GM19193 (cell line): ENCODE results near the gene GLCCI1.

Experiments used
- POLR2A ChIP-seq: IDR thresholded peaks from 4 replicates; pipeline ENCODE4 v1.6.1; 2011; ENCODE audit not compliant: insufficient read depth, insufficient read length; ENCODE audit errors: extremely low read depth

Gene GLCCI1

DNA sequence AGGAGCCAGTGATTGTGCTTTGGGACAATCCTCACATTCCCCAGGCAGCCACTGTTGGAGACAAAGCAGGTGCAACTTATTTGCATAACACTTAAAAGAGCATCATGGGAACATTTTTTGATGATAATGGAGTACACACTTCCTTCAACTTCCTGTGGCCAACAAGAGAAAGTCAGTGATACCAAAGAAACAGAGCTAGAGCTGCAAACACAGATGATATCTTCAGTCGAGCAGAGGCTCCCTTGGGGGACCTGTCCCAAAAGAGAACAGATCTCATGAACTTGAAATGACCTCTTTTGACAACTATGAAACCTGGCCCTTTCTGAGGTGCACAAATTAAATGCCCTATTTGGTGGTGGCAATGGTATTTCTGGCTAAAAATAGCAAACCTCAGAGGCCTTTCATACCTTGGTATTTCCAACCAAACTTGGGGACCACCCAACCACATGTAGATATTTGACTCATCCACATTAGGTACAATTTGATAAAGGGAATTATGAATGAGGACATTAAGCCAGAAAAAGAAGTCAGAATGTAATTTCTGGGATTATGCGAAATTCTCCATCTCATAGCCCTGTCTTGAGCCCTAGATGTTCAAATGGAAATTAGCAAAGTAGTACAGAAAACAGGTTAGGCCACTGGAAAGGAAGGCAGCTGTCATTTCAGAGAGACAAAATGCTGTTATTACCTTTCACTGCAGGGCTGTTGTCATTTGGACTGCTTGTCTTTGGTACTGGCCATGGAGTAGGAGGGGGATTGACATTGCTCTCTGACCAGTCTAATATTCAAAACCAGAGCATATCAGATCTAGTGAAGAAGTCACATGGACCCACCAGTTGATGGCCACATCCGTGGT lies 147.2 kb downstream of the GLCCI1 start:
- no peak for TF ChIP-seq POLR2A

DNA sequence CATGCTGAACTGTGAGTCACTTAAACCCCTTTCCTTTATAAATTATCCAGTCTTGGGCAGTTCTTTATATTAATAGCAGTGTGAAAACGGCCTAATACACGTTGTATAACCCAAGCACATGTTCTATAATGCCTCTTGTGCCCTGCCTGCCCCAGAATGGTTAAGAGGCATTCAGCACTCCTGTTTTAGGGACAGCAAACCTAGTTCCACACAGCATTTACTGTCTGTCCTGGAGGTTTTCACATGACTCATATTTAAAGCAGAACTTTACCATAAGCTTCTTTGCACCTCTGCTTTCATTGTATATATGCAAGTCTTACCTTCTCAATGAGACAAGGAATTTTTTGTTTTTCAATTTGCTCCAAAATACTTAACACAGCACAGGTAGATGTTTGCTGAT lies 148.6 kb downstream of the GLCCI1 start:
- no peak for TF ChIP-seq POLR2A

DNA sequence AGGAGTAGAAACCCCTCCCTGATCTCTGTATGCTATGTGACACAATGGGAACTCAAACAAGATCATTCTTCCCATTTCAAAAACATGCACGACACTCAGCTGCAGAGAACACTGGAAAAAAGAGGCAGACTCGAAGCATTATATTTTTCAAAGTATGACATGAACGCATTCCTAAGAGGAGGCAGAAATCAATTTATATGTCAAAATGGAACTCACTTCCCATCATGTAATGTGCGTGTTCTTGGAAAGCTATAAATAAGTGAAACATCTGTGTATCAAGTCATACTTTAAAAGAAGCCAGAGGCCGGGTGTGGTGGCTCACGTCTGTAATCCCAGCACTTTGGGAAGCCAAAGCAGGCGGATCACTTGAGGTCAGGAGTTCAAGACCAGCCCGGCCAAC lies 150.7 kb downstream of the GLCCI1 start:
- no peak for TF ChIP-seq POLR2A

DNA sequence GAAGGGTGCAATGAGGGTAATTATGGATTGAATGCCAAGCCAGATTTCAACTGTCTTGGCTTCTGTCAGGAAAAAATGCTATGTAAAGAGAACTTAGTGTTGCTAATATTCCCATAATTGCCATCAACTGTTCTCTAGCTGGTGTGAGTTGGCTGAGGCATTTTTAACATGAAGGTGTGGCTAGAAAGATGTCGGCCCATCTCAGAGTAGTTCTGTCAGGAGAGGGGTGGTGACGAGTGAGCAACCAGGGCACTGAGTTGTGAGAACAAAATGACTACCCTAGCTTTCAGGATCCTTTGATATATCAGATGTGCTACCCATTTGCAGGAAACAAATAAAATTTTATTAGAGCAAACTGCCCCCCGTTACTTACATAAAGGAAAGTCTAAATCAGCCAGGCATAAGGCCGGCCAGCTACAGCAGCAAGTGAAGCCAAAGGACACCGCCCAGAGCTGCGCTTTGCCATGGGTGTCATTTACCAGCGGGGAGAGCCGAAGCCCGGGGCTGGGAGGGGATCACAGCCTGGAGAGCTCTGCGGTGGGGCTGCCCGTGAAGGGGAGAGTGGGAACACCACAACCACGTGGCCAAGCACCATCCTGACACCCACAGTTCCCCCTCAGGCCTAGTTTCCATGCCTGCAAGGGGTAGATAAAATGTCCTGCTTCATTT lies 151.9 kb downstream of the GLCCI1 start:
- TF ChIP-seq POLR2A: no peak

DNA sequence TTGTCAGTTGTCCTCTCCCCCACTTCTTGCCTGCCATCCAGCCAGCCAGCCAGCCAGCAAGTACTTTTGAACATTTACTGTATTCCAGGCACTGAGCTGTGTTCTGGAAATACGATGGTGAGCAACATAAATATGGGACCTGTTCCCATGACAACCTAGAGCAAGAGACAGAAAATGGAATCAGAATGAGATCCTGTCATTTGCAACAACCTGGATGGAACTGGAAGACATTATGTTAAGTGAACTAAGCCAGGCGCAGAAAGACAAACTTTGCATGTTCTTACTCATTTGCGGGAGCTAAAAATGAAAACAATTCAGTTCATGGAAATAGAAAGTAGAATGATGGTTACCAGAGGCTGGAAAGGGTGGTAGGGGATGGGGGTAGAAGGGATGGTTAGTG lies 152.6 kb downstream of the GLCCI1 start:
- no peak for TF ChIP-seq POLR2A

DNA sequence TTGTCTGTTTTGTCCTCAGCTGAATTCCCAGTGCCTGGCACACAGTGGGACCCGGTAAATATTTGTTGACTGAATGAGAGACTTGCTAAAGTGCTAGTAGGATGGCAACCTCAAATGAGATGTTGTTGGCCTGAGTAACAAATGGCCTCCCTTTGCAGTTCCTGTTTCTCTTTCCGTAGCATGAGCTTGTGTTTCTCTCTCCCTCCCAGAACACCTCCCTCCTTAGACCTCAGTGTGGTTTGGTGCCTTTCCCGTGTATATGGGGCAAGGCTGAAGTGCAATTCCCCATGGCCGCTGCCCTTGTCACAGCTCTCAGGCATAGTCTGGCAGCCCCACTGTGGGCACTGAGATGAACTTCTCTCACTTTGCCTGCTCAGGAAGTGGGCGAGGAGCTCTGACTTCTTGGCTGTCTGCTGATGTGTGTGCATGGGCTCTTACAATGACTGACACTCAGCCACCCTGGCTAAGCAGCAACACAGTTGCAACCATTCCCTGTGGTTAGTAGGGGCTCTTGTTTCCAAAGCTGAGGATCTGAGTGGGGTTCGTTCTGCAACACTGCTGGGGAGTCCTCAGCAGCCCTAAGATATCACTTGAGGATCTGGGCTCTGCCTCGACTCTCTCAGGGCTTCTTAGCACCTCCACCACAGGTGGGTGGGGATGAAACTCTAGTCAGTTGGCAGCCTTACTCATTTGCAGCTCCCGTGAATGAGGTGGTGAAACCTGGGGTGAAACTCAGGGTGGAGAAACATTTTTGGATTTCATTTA lies 157.3 kb downstream of the GLCCI1 start:
- TF ChIP-seq POLR2A: peak; percentile 57

DNA sequence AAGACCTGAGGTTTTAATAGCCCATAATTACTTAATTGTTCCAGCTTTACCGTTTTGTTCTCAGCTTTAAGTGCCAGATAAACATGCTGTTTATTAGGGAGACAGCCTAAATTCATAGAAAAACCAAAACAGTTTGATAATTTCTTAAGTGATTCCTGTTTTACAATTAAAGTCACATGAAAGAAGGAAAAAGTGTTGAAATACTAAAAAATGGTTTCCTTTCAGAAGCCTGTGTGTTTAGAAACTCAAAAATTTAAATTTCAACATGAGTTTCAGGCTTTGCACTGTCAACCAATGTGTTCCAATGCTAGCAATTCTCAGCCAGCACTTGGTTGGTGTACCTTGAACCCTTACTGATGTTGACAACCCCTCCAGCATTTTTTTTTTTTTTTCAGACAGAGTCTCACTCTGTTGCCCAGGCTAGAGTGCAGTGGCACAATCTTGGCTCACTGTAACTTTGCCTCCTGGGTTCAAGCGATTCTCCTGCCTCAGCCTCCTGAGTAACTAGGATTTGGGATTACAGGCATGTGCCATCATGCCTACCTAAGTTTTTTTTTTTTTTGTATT lies 158.1 kb downstream of the GLCCI1 start:
- no peak for TF ChIP-seq POLR2A

DNA sequence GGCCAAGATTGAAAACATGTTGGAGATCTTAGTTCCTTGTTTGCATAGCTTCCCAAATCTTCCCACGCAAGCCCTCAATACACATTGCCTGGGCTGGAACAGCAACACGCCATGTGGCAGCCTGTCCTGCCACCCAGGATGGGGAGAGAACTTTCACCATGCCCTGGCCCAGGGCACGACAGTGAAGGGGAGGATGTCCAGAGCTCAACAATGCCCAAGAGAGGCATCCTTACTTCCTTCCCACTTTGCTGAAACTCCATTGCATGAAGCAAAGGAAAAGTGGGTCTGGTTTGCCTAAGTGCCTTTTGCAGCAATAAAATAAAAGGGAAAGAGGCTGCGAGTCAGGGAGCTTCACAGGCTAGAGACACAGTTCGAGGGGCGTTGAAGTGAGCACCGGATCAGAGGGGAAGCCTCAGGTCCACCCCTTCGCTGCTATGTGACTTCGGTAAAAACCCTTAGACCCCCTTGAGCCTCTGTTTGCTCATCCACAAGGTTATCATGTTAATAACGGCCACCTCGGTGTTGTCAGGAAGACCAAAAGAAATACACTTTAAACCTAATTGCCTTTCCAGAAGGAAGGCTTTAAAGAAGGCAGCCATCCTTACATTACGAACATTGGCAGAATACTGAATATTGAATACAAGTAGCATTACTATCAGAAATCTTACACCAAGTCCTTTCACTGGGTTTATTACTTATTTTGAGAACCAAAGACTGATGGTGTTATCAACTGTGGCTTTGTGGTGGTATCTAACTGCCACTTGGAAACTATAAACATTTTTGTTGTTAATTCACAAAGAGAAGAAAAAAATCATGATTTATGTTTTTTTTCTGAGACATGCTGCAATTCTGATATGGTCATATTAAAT lies 160.1 kb downstream of the GLCCI1 start:
- TF ChIP-seq POLR2A: no peak

DNA sequence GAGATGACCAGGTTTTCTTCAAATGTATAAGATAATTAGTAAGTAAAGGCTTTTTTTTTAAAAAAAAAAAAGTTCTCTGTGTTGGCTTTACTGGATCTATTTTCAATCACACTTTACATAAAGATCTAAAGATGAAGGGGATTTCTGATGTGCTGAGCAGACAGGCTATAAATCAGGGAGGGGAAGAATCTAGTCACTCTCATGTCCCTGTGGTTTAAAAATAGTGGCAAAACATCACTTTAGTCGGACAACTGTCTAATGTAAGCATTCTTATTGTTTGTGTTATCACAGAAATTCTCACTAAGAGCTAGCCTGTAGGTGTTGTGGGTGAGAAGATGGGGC lies 160.7 kb downstream of the GLCCI1 start:
- TF ChIP-seq POLR2A: no peak

DNA sequence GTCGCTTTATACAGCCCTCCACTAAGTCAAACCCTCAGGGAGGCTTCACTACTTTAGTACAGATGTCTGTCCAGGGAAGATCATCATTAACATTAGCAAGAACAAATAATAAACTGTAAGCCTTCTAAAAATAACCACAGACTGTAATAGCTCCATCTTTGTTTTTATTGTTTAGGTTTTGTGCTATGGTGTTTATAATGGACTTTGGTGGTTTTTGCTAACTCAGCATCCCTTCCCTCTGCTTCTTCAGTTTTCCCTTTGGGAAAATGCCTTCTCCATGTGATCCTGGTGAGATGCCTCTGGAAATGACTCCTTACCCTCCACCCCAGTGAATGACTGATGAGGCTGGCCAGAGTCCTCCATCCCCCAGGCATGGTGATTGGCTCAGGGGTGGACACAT lies 162.1 kb downstream of the GLCCI1 start:
- no peak for TF ChIP-seq POLR2A

DNA sequence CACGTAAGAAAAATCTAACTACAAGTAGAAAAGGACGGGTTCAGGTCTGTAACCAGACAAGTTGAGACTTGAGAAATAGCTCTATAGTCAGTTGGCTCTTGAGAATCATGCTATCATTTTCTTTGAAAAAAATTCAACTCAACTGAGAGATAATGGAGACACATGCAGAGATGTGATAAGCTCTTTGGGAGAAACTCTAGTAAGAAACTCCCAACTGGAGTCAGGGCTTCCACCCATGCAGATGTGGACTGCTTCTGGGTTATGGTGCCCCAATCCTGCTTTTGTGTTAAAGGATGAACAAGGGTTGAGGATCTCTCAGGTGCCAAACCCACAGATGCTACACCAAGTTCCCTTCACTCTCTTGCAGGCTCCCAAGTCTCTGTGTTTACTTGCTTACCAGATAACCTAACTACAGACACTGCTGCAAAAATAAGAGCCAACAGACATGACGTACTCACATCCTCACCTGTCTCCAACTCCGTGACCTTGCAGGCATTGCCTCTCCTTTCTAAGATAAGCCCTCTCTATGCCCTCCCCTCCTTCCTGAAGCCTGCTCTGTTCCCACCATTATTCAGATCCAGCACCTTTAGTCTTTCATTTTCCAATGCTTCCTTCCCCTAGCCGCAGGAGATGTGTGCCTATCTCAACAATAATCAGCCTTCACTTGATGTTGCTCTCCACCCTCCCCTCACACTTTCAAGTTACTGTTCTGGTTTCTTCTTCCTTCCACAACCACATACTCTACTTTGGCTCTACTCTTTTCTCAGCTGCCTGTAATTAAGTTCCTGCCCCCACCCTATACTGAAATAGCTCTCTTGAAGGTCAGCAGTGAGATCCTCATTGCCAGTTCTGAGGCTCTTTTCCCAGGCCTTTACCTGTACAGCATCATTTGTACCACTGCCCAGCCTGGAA lies 163.4 kb downstream of the GLCCI1 start:
- TF ChIP-seq POLR2A: no peak

DNA sequence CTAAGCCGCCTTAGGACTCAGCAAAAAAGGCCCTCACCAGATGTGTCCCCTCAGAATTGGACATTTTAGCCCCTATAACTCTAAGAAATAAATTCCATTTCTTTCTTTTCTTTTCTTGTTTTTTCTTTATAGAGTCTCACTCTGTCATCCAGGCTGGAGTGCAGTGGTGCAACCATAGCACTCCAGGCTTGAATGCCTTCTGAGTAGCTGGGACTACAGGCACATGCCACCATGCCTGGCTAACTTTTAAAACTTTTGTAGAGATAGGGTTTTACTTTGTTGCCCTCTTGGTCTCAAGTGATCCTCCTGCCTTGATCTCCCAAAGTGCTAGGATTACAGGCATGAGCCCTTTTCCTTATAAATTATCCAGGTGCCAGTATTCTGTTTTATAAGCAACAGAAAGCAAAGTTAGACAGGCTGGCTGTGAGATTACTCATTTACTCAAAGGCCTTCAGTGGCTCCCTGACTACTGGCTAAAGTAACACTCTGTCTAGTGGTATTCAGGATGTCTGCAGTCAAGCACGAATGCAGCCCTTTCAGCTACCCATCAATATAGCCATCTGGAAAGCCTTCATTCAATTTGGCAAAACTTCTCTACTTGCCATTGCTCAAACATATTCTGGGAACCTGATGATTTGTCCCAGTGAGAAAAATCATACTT lies 164.7 kb downstream of the GLCCI1 start:
- no peak for TF ChIP-seq POLR2A
